Measurements from ENCODE around the gene CCER1.

CCER1 gene

GRCh38 chr12:90984114-90984513, 29.1 kb upstream of the CCER1 start:
- no peak overlapping the region for H3K4me3 ChIP-seq (ENCODE audit: low read depth in 1 of 2, low read length in 1 of 2)
- no peaks in the 10 kb centered on the region for H3K9me3 ChIP-seq
- H3K27me3 ChIP-seq, result no peaks in the 10 kb centered on the region
- no peak overlapping the region for H3K27ac ChIP-seq
- no peak for TF ChIP-seq CTCF (IDR thresholded peaks at IDR 0.05)
- H3K4me1 ChIP-seq (ENCODE audit: control insufficient read depth in 1 of 2, insufficient read depth in 1 of 2, low read depth in 1 of 2, low read length in 1 of 2), result no peaks in the 10 kb centered on the region
- H3K36me3 ChIP-seq, result no peaks in the 10 kb centered on the region

GRCh38 chr12:90982170-90982569, 27.2 kb upstream of the CCER1 start:
- TF ChIP-seq CTCF (IDR thresholded peaks at IDR 0.05), result no peak
- Histone ChIP-seq H3K4me1 (ENCODE audit: control insufficient read depth in 1 of 2, insufficient read depth in 1 of 2, low read depth in 1 of 2, low read length in 1 of 2) (no peaks in the 10 kb centered on the region), H3K9me3 (no peaks in the 10 kb centered on the region), H3K4me3 (ENCODE audit: low read depth in 1 of 2, low read length in 1 of 2) (no peak overlapping the region), H3K27me3 (no peaks in the 10 kb centered on the region), H3K36me3 (no peaks in the 10 kb centered on the region), H3K27ac (no peak overlapping the region)

GRCh38 chr12:90979951-90980350, 25.0 kb upstream of the CCER1 start:
- Histone ChIP-seq H3K4me1 (ENCODE audit: control insufficient read depth in 1 of 2, insufficient read depth in 1 of 2, low read depth in 1 of 2, low read length in 1 of 2) (no peaks in the 10 kb centered on the region), H3K4me3 (ENCODE audit: low read depth in 1 of 2, low read length in 1 of 2) (no peak overlapping the region), H3K27me3 (no peaks in the 10 kb centered on the region), H3K27ac (no peak overlapping the region), H3K9me3 (no peaks in the 10 kb centered on the region), H3K36me3 (no peaks in the 10 kb centered on the region)
- no peak for TF ChIP-seq CTCF (IDR thresholded peaks at IDR 0.05)

- Histone ChIP-seq H3K4me1 (ENCODE audit: control insufficient read depth in 1 of 2, insufficient read depth in 1 of 2, low read depth in 1 of 2, low read length in 1 of 2) (no peaks in the 10 kb centered on the region), H3K4me3 (ENCODE audit: low read depth in 1 of 2, low read length in 1 of 2) (no peak overlapping the region)
- no peak for TF ChIP-seq CTCF (IDR thresholded peaks at IDR 0.05)
Measured at GRCh38 chr12:90979019-90979418, 24.0 kb upstream of the CCER1 start.

GRCh38 chr12:90978117-90978770, 23.3 kb upstream of the CCER1 start:
- H3K4me1 ChIP-seq (ENCODE audit: control insufficient read depth in 1 of 2, insufficient read depth in 1 of 2, low read depth in 1 of 2, low read length in 1 of 2), result no peaks in the 10 kb centered on the region
- no peaks in the 10 kb centered on the region for H3K9me3 ChIP-seq
- H3K4me3 ChIP-seq (ENCODE audit: low read depth in 1 of 2, low read length in 1 of 2), result no peak overlapping the region
- H3K27me3 ChIP-seq, result no peaks in the 10 kb centered on the region
- H3K36me3 ChIP-seq, result no peaks in the 10 kb centered on the region
- no peak for TF ChIP-seq CTCF (IDR thresholded peaks at IDR 0.05)
- H3K27ac ChIP-seq, result no peak overlapping the region

More at GRCh38 chr12:90979019-90979418, 24.0 kb upstream of the CCER1 start:
- Histone ChIP-seq H3K9me3 (no peaks in the 10 kb centered on the region), H3K36me3 (no peaks in the 10 kb centered on the region), H3K27ac (no peak overlapping the region), H3K27me3 (no peaks in the 10 kb centered on the region)

Data from neutrophil (primary cell).